ENCODE measurements around the gene PTGER1.

- TF ChIP-seq CTCF (conservative IDR thresholded peaks at IDR 0.05 in 1 of 2, IDR thresholded peaks at IDR 0.05 in 1 of 2; ENCODE audit: low read depth in 1 of 2, low read length in 2 of 2) (no peak), EZH2 (IDR thresholded peaks at IDR 0.05; ENCODE audit: low read length, missing control alignments) (no peak)
Measured at GRCh38 chr19:14511229-14511593, 36.1 kb upstream of the PTGER1 start.
